ENCODE measurements around the gene PTPRH. TPM values are rescaled to one million over a fixed set of nuclear protein-coding genes. Genes with fewer than 3 reads are reported as not detected.

PTPRH gene
- total and polyA plus RNA-seq, 9 of the 15 experiments (the other 6 are each of a cell fraction or from before 2014, with no cell fraction given) = 0.87 to 34.3 (median 22.7) TPM

GRCh38 chr19:55166530-55167268 lies 42.6 kb downstream of the PTPRH start, which contains the start of gene DNAAF3 (continued):
- TF ChIP-seq FOXP4 (CRISPR knock-in tag; IDR thresholded peaks at IDR 0.05; ENCODE audit: borderline replicate concordance) (no peak), TRIM24 (IDR thresholded peaks at IDR 0.05) (0 out of 4 replicates have a peak, but pooled peaks of 1 of the 2 experiments have one; percentile 27), ZHX1 (conservative IDR thresholded peaks at IDR 0.05; ENCODE audit: low read length) (no peak), HDAC3 (IDR thresholded peaks at IDR 0.05; ENCODE audit: borderline replicate concordance, partially characterized antibody) (no peak), EHMT2 (IDR thresholded peaks at IDR 0.05) (no peak), CBFA2T3 (IDR thresholded peaks at IDR 0.05) (no peak), MAFG (tag; conservative IDR thresholded peaks at IDR 0.05) (no peak), C11orf30 (IDR thresholded peaks at IDR 0.05; ENCODE audit: low read depth) (no peak), ZNF146 (CRISPR knock-in tag; IDR thresholded peaks at IDR 0.05; ENCODE audit: unreplicated experiment) (no peak), HDAC6 (IDR thresholded peaks at IDR 0.05; ENCODE audit: low read depth, low read length) (no peak), NFIX (CRISPR knock-in tag; IDR thresholded peaks at IDR 0.05; ENCODE audit: low read depth) (no peak), HOXB6 (CRISPR knock-in tag; IDR thresholded peaks at IDR 0.05; ENCODE audit: borderline replicate concordance) (no peak), MECOM (CRISPR knock-in tag; IDR thresholded peaks at IDR 0.05) (no peak), SP2 (IDR thresholded peaks at IDR 0.05; ENCODE audit: extremely low read depth, low read depth, low read length, poor library complexity, severe bottlenecking) (peak; percentile 79), CCAR2 (IDR thresholded peaks at IDR 0.05; ENCODE audit: low read depth, low read length) (no peak), NR0B1 (IDR thresholded peaks at IDR 0.05; ENCODE audit: partially characterized antibody) (no peak), HMGXB4 (CRISPR knock-in tag; IDR thresholded peaks at IDR 0.05) (no peak), FIP1L1 (IDR thresholded peaks at IDR 0.05; ENCODE audit: low read depth, low read length, poor library complexity, severe bottlenecking) (no peak), RBM39 (optimal IDR thresholded peaks at IDR 0.05; ENCODE audit: low read depth, low read length) (no peak), KLF13 (tag; IDR thresholded peaks at IDR 0.05; ENCODE audit: borderline replicate concordance, low read depth) (peak; percentile 80; the same call in 1 of the 2 replicates)

Data from K562 (cell line).